PC-9 (cell line): ENCODE measurements around the gene CGB1. TPM values are rescaled to one million over a fixed set of nuclear protein-coding genes. Genes with fewer than 3 reads are reported as not detected.

ENCODE experiments used
- BruUV-seq: library from RNA; stranded (reverse); fragments of 400-500 nt; replicated peaks from 2 replicates; lab custom pipeline; 2021; lab: Mats Ljungman, UMichigan
- CTCF ChIA-PET: fragments of 300-600 bp; sonication (Branson Sonifier 250); formaldehyde crosslinking; loops from one replicate; lab custom pipeline; 2022; ENCODE audit warnings: antibody characterized with exemption; lab: Charles Lee
- POLR2A ChIA-PET: fragments of 300-600 bp; sonication (Branson Sonifier 250); formaldehyde crosslinking; loops from one replicate; lab custom pipeline; 2022; ENCODE audit warnings: antibody characterized with exemption; ENCODE audit not compliant: unreplicated experiment; lab: Charles Lee
- DNase-seq, 2 experiments: peaks; one replicate each; pipeline versions ENCODE4 v3.0.0 to v3.0.0-alpha.2; 2015 to 2022; ENCODE audit warnings: mixed read lengths in 1 of 2
- H2AFZ ChIP-seq: fragments of 200-600 bp; sonication (generic); 2 replicates; pipeline ENCODE4 v1.8.1; 2017; ENCODE audit warnings: antibody characterized with exemption
- H3F3A ChIP-seq: fragments of 200-600 bp; sonication (generic); 2 replicates; pipeline ENCODE4 v1.8.1; 2017; ENCODE audit warnings: antibody characterized with exemption, mild to moderate bottlenecking, low read depth; ENCODE audit not compliant: insufficient read depth
- H3K27ac ChIP-seq: fragments of 200-600 bp; sonication (generic); 2 replicates; pipeline ENCODE4 v1.6.1; 2016; ENCODE audit warnings: mixed run types
- H3K27me3 ChIP-seq: fragments of 200-600 bp; sonication (generic); 2 replicates; pipeline ENCODE4 v1.6.1; 2016; ENCODE audit warnings: low read depth, mixed run types; ENCODE audit not compliant: insufficient read depth
- H3K36me3 ChIP-seq: fragments of 200-600 bp; sonication (generic); 2 replicates; pipeline ENCODE4 v1.6.1; 2016; ENCODE audit warnings: low read depth, mixed run types
- H3K4me1 ChIP-seq: fragments of 200-600 bp; sonication (generic); replicated peaks from 2 replicates; pipeline ENCODE4 v1.6.1; 2016; ENCODE audit warnings: mixed run types; ENCODE audit not compliant: insufficient read depth
- H3K4me2 ChIP-seq: fragments of 200-600 bp; sonication (generic); 2 replicates; pipeline ENCODE4 v1.6.1; 2017; ENCODE audit warnings: mixed run types
- H3K4me3 ChIP-seq: fragments of 200-600 bp; sonication (generic); 2 replicates; pipeline ENCODE4 v1.6.1; 2016; ENCODE audit warnings: mixed run types
- H3K79me2 ChIP-seq: fragments of 200-600 bp; sonication (generic); 2 replicates; pipeline ENCODE4 v1.6.1; 2017; ENCODE audit warnings: low read depth, mixed run types
- H3K9me2 ChIP-seq: fragments of 200-600 bp; sonication (generic); 2 replicates; pipeline ENCODE4 v1.8.1; 2017; ENCODE audit warnings: mild to moderate bottlenecking; ENCODE audit not compliant: insufficient read depth
- H3K9me3 ChIP-seq: fragments of 200-600 bp; sonication (generic); 2 replicates; pipeline ENCODE4 v1.8.1; 2016; ENCODE audit warnings: low read depth; ENCODE audit not compliant: insufficient read depth
- H4K20me1 ChIP-seq: fragments of 200-600 bp; sonication (generic); 2 replicates; pipeline ENCODE4 v1.8.1; 2017; ENCODE audit not compliant: insufficient read depth
- EZH2 ChIP-seq: fragments of 200-600 bp; sonication (generic); IDR thresholded peaks from 2 replicates; pipeline ENCODE4 v1.8.0; 2017; ENCODE audit warnings: antibody characterized with exemption, low read depth
- intact Hi-C: fragments of 100-400 bp; cut with micrococcal nuclease; formaldehyde crosslinking; loops from one replicate; pipeline ENCODE4 v1.10.0; 2022; ENCODE audit not compliant: unreplicated experiment
- total RNA-seq: library from RNA; stranded (reverse); gene quantifications from 2 replicates; pipeline ENCODE4 v1.2.3, GENCODE V29; 2021
- TF ChIP-seq, protein P1 (sequence below): fragments of 200-600 bp; sonication (generic); conservative IDR thresholded peaks from 2 replicates; pipeline ENCODE4 v1.6.1; 2017; ENCODE audit warnings: mixed run types, antibody characterized with exemption, mild to moderate bottlenecking, moderate library complexity

The CGB1 gene
- total RNA-seq, 1 experiment from 2014 or later: 0.83 TPM

DNA sequence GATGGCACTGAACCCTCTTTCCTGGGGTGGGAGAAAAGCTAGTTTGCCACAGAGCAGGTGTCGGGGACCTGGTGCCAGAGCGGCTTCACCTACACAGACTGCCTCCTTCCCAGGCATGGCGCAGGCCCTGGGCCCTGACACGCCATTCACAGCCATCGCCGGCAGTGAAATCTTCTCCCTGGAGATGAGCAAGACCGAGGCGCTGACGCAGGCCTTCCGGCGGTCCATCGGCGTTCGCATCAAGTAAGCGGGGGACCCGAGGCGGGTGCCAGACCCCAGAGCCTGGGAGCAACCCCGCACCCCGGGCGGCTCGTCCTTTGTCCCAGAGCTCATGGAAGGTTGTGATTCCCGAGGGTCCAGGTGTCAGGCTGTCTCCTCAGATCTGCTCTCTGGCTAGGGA lies 29.8 kb downstream of the CGB1 start:
- intact Hi-C loops: no loop called here
- H2AFZ ChIP-seq: no peak overlapping the region

DNA sequence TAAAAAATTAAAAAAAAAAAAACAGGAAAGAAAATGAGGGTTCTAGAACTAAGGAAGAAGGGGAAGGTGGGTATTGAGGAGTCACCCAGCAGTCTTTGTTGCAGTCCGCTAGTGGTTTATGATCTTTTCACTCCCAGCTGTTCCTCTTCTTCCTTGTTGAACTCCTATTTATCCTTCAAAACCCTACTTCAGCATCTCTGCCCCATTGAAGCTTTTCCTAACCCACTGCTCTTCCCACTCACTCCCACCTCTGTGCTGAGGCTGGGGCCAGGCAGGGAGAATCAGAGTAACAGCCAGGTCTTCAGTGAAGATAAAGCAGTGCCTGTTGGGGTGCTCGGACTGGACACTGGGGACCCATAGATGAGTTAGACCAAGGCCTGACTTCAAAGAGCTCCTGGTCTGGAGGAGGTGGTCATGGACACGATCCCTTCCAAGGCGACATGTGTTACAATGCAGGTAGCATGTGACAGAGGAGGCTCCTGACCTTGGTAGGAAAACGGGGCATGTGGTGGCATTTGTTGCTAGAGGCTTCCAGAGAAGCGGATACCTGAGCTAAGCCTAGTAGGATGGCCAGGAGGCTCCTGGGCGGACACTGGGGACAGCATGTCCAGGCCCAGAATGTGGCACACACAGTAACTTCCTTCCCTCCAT lies 31.6 kb downstream of the CGB1 start:
- no peaks in the 10 kb centered on the region for H3K9me3 ChIP-seq
- H3K27me3 ChIP-seq: no peaks in the 10 kb centered on the region
- no peak overlapping the region for H3K4me3 ChIP-seq
- DNase-seq: no peak
- no peaks in the 10 kb centered on the region for H3K4me1 ChIP-seq
- ChIA-PET POLR2A (interaction anchor here (0.6 kb wide), 1 partner anchor 8 kb away, joined by 5 read pairs; no protein-coding TSS in a partner anchor), CTCF (no interaction called here)
- H2AFZ ChIP-seq: no peak overlapping the region
- H4K20me1 ChIP-seq: peaks cover 20% of the 10 kb centered on the region
- TF ChIP-seq, protein P1, sequence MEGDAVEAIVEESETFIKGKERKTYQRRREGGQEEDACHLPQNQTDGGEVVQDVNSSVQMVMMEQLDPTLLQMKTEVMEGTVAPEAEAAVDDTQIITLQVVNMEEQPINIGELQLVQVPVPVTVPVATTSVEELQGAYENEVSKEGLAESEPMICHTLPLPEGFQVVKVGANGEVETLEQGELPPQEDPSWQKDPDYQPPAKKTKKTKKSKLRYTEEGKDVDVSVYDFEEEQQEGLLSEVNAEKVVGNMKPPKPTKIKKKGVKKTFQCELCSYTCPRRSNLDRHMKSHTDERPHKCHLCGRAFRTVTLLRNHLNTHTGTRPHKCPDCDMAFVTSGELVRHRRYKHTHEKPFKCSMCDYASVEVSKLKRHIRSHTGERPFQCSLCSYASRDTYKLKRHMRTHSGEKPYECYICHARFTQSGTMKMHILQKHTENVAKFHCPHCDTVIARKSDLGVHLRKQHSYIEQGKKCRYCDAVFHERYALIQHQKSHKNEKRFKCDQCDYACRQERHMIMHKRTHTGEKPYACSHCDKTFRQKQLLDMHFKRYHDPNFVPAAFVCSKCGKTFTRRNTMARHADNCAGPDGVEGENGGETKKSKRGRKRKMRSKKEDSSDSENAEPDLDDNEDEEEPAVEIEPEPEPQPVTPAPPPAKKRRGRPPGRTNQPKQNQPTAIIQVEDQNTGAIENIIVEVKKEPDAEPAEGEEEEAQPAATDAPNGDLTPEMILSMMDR: no peak
- no peak for TF ChIP-seq EZH2
- H3K36me3 ChIP-seq: peaks cover 26% of the 10 kb centered on the region; the same call in 1 of the 2 replicates
- peaks cover 12% of the 10 kb centered on the region for H3F3A ChIP-seq
- intact Hi-C loops: no loop called here
- no peaks in the 10 kb centered on the region for H3K79me2 ChIP-seq
- no peaks in the 10 kb centered on the region for H3K9me2 ChIP-seq
- H3K4me2 ChIP-seq: no peak overlapping the region
- no peak overlapping the region for H3K27ac ChIP-seq
- BruUV-seq: no TSS peak

More for the DNA sequence above, 29.8 kb downstream of the CGB1 start:
- no peaks in the 10 kb centered on the region for H3K4me1 ChIP-seq
- ChIA-PET POLR2A (interaction anchor here (0.7 kb wide), 1 partner anchor 23 kb away, joined by 3 read pairs; no protein-coding TSS in a partner anchor), CTCF (no interaction called here)
- no peaks in the 10 kb centered on the region for H3K79me2 ChIP-seq
- peaks cover 22% of the 10 kb centered on the region; the same call in 1 of the 2 replicates for H3K36me3 ChIP-seq
- DNase-seq: no peak
- TF ChIP-seq, protein P1: no peak
- TF ChIP-seq EZH2: no peak
- peaks cover 9% of the 10 kb centered on the region for H3F3A ChIP-seq
- H3K27ac ChIP-seq: no peak overlapping the region
- no TSS peak for BruUV-seq
- no peaks in the 10 kb centered on the region for H3K9me3 ChIP-seq
- H3K27me3 ChIP-seq: no peaks in the 10 kb centered on the region
- no peak overlapping the region for H3K4me3 ChIP-seq
- H4K20me1 ChIP-seq: peaks cover 18% of the 10 kb centered on the region
- no peaks in the 10 kb centered on the region for H3K9me2 ChIP-seq
- no peak overlapping the region for H3K4me2 ChIP-seq

DNA sequence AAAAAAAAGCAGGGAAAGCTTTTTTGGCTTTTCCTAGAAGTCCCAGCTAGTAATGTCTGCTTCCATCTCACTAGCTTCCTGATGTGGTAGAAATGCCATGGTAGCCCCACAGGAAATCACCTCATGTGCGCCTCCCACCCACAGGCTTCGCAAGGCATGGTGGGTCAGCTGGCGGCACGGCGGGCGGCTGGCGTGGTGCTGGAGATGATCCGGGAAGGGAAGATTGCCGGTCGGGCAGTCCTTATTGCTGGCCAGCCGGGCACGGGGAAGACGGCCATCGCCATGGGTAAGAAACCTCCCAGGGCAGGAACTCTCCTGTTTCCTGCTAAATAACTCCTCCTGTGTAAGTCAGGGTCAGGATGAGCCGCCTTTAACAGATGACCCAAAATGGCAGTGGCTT lies 32.6 kb downstream of the CGB1 start:
- intact Hi-C loops: no loop called here
- ChIA-PET CTCF (interaction anchor here (0.6 kb wide), 1 partner anchor 27 kb away, joined by 5 read pairs; no protein-coding TSS in a partner anchor), POLR2A (interaction anchor here (0.7 kb wide), 1 partner anchor 10 kb away, joined by 3 read pairs; no protein-coding TSS in a partner anchor)
- H3K4me2 ChIP-seq: no peak overlapping the region
- no peak overlapping the region for H3K4me3 ChIP-seq
- no peak for DNase-seq
- no peaks in the 10 kb centered on the region for H3K9me3 ChIP-seq
- no peaks in the 10 kb centered on the region for H3K27me3 ChIP-seq
- no peak overlapping the region for H2AFZ ChIP-seq
- peaks cover 26% of the 10 kb centered on the region for H4K20me1 ChIP-seq
- BruUV-seq: no TSS peak
- peaks cover 18% of the 10 kb centered on the region for H3F3A ChIP-seq
- H3K36me3 ChIP-seq: peaks cover 35% of the 10 kb centered on the region
- no peaks in the 10 kb centered on the region; the same call in 1 of the 2 replicates for H3K79me2 ChIP-seq
- H3K27ac ChIP-seq: no peak overlapping the region
- no peaks in the 10 kb centered on the region for H3K4me1 ChIP-seq
- TF ChIP-seq EZH2: no peak
- TF ChIP-seq, protein P1: no peak
- no peaks in the 10 kb centered on the region for H3K9me2 ChIP-seq
